WTC11 (cell line): ENCODE measurements around the gene FBXL4. TPM values are rescaled to one million over a fixed set of nuclear protein-coding genes. Genes with fewer than 3 reads are reported as not detected.

Experiments
- ATAC-seq: fragments of 200-7000 bp; cut with Tn5 transposase; 2 replicates; pipeline ENCODE4 v1.10.0; 2021; ENCODE audit warnings: mild to moderate bottlenecking, moderate library complexity
- CTCF ChIA-PET: fragments of 300-600 bp; sonication (Branson Sonifier 250); formaldehyde crosslinking; loops from one replicate; lab custom pipeline; 2021; ENCODE audit warnings: antibody characterized with exemption; lab: Charles Lee
- POLR2A ChIA-PET: fragments of 350-600 bp; sonication (Branson Sonifier 250); formaldehyde crosslinking; loops from one replicate; lab custom pipeline; 2021; ENCODE audit warnings: antibody characterized with exemption; lab: Charles Lee
- DNase-seq: peaks from one replicate; pipeline ENCODE4 v3.0.0; 2021; ENCODE audit warnings: low spot score
- H3K27ac Mint-ChIP-seq: 2 replicates; pipeline ENCODE4 v1.8.0; 2021; ENCODE audit warnings: mixed read lengths
- H3K27me3 Mint-ChIP-seq: 2 replicates; pipeline ENCODE4 v1.8.0; 2021; ENCODE audit warnings: low read depth, mild to moderate bottlenecking, moderate library complexity, mixed read lengths
- H3K36me3 Mint-ChIP-seq: 2 replicates; pipeline ENCODE4 v1.8.0; 2021; ENCODE audit warnings: mixed read lengths
- H3K4me1 Mint-ChIP-seq: 2 replicates; pipeline ENCODE4 v1.8.0; 2022; ENCODE audit warnings: mixed read lengths
- H3K4me3 Mint-ChIP-seq: 2 replicates; pipeline ENCODE4 v1.8.0; 2021; ENCODE audit warnings: mild to moderate bottlenecking, moderate library complexity, mixed read lengths
- H3K9me3 Mint-ChIP-seq: 2 replicates; pipeline ENCODE4 v1.8.0; 2021; ENCODE audit warnings: mixed read lengths
- ATF2 ChIP-seq: sonication (generic); formaldehyde crosslinking; IDR thresholded peaks from 2 replicates; pipeline ENCODE4 v1.8.1; 2022; ENCODE audit warnings: low read depth, missing genetic modification reagents, borderline replicate concordance
- ETV6 ChIP-seq: sonication (generic); formaldehyde crosslinking; IDR thresholded peaks from 2 replicates; pipeline ENCODE4 v1.8.1; 2022; ENCODE audit warnings: mild to moderate bottlenecking, missing genetic modification reagents
- FOXK1 ChIP-seq: sonication (generic); formaldehyde crosslinking; IDR thresholded peaks from 2 replicates; pipeline ENCODE4 v1.8.0; 2022; ENCODE audit warnings: mild to moderate bottlenecking, moderate library complexity, missing genetic modification reagents
- GABPB1 ChIP-seq: sonication (generic); formaldehyde crosslinking; IDR thresholded peaks from 2 replicates; pipeline ENCODE4 v1.8.1; 2023; ENCODE audit warnings: mild to moderate bottlenecking, missing genetic modification reagents
- HMGXB4 ChIP-seq: sonication (generic); formaldehyde crosslinking; IDR thresholded peaks from 2 replicates; pipeline ENCODE4 v1.8.1; 2023; ENCODE audit warnings: mild to moderate bottlenecking, moderate library complexity, missing genetic modification reagents
- KAT7 ChIP-seq: sonication (generic); formaldehyde crosslinking; IDR thresholded peaks from 2 replicates; pipeline ENCODE4 v1.8.1; 2023; ENCODE audit warnings: missing genetic modification reagents, mild to moderate bottlenecking, borderline replicate concordance
- NFYB ChIP-seq: sonication (generic); formaldehyde crosslinking; conservative IDR thresholded peaks from 2 replicates; pipeline ENCODE4 v1.8.0; 2022; ENCODE audit warnings: low read depth, missing genetic modification reagents
- PRDM15 ChIP-seq: sonication (generic); formaldehyde crosslinking; IDR thresholded peaks from 2 replicates; pipeline ENCODE4 v1.8.0; 2022; ENCODE audit warnings: missing genetic modification reagents
- PREB ChIP-seq: sonication (generic); formaldehyde crosslinking; IDR thresholded peaks from 2 replicates; pipeline ENCODE4 v1.8.1; 2022; ENCODE audit warnings: mild to moderate bottlenecking, missing genetic modification reagents, moderate library complexity, borderline replicate concordance
- SMAD3 ChIP-seq: sonication (generic); formaldehyde crosslinking; IDR thresholded peaks from 2 replicates; pipeline ENCODE4 v1.8.0; 2022; ENCODE audit warnings: missing genetic modification reagents, mild to moderate bottlenecking, borderline replicate concordance
- TCF7 ChIP-seq: sonication (generic); formaldehyde crosslinking; IDR thresholded peaks from 2 replicates; pipeline ENCODE4 v1.8.0; 2022; ENCODE audit warnings: mild to moderate bottlenecking, low read depth, missing genetic modification reagents, moderate library complexity
- ZMAT4 ChIP-seq: fragments of 250-450 bp; sonication (Bioruptor Pico); IDR thresholded peaks from 2 replicates; pipeline ENCODE4 v1.9.0; 2021; ENCODE audit warnings: mild to moderate bottlenecking
- ZNF138 ChIP-seq: sonication (generic); formaldehyde crosslinking; conservative IDR thresholded peaks from 2 replicates; pipeline ENCODE4 v1.8.1; 2022; ENCODE audit warnings: mild to moderate bottlenecking, moderate library complexity, missing genetic modification reagents
- ZNF219 ChIP-seq: sonication (generic); formaldehyde crosslinking; IDR thresholded peaks from 2 replicates; pipeline ENCODE4 v1.8.0; 2023; ENCODE audit warnings: missing genetic modification reagents, mild to moderate bottlenecking, borderline replicate concordance
- ZNF317 ChIP-seq: sonication (generic); formaldehyde crosslinking; IDR thresholded peaks from 2 replicates; pipeline ENCODE4 v1.8.1; 2023; ENCODE audit warnings: low read depth, mild to moderate bottlenecking, moderate library complexity, missing genetic modification reagents, borderline replicate concordance
- ZNF416 ChIP-seq: fragments of 250-450 bp; sonication (Bioruptor Pico); IDR thresholded peaks from 2 replicates; pipeline ENCODE4 v1.9.0; 2021; ENCODE audit warnings: mild to moderate bottlenecking, inconsistent platforms
- ZNF532 ChIP-seq: fragments of 250-450 bp; sonication (Bioruptor Pico); IDR thresholded peaks from 2 replicates; pipeline ENCODE4 v1.9.0; 2021; ENCODE audit warnings: mild to moderate bottlenecking, borderline replicate concordance
- total RNA-seq: library from RNA; stranded (reverse); gene quantifications from 3 replicates; pipeline ENCODE4 v1.2.3, GENCODE V29; 2021

The FBXL4 gene
- total RNA-seq, 1 experiment from 2014 or later, result 10.3 TPM

GRCh38 chr6:98864497-98864896 is 83.2 kb downstream of the FBXL4 start:
- no peak for DNase-seq
- H3K27me3 Mint-ChIP-seq, result no peaks in the 10 kb centered on the region
- CTCF ChIA-PET, result interaction anchor here (2.1 kb wide), 1 partner anchor 255 kb away, joined by 5 read pairs; no protein-coding TSS in a partner anchor
- no peak overlapping the region for H3K27ac Mint-ChIP-seq
- H3K36me3 Mint-ChIP-seq, result peaks cover 5% of the 10 kb centered on the region
- TF ChIP-seq ZNF532 (CRISPR knock-in tag) (no peak), SMAD3 (CRISPR knock-in tag) (no peak), ETV6 (CRISPR knock-in tag) (no peak), HMGXB4 (CRISPR knock-in tag) (no peak), FOXK1 (no peak), ZNF138 (CRISPR knock-in tag) (no peak), PRDM15 (CRISPR knock-in tag) (no peak), ZMAT4 (CRISPR knock-in tag) (no peak), TCF7 (CRISPR knock-in tag) (no peak), ATF2 (CRISPR knock-in tag) (no peak), ZNF219 (CRISPR knock-in tag) (no peak), ZNF317 (no peak), ZNF416 (CRISPR knock-in tag) (no peak), NFYB (CRISPR knock-in tag) (no peak), GABPB1 (CRISPR knock-in tag) (no peak), KAT7 (no peak), PREB (CRISPR knock-in tag) (no peak)
- H3K4me3 Mint-ChIP-seq, result no peak overlapping the region
- peaks cover 6% of the 10 kb centered on the region for H3K4me1 Mint-ChIP-seq
- 0 out of 2 replicates have a peak, but pooled peaks cover 4% of the 10 kb centered on the region for H3K9me3 Mint-ChIP-seq
- ATAC-seq, result peak; percentile 71
- POLR2A ChIA-PET, result no interaction called here
